ENCODE measurements around the gene TRIM63.

GRCh38 chr1:26020330-26020768 is 47.1 kb downstream of the TRIM63 start:
- no peak for TF ChIP-seq CTCF (IDR thresholded peaks at IDR 0.05; ENCODE audit: low read depth, low read length)
- TF ChIP-seq POLR2A (IDR thresholded peaks at IDR 0.05; ENCODE audit: extremely low read depth, insufficient read length): no peak
- TF ChIP-seq MAX (IDR thresholded peaks at IDR 0.05; ENCODE audit: low read depth, low read length): no peak
- TF ChIP-seq MYC (IDR thresholded peaks at IDR 0.05; ENCODE audit: low read depth, low read length): no peak
